Subcutaneous adipose tissue (tissue), 4 donors: ENCODE measurements around the gene GBE1. TPM values are rescaled to one million over a fixed set of nuclear protein-coding genes. Genes with fewer than 3 reads are reported as not detected.

Experiments
- total RNA-seq, 4 donors: library from RNA; depleted of rRNA; stranded (reverse); fragments of >200 nt; gene quantifications; one replicate each; pipeline ENCODE4 v1.1.0, GENCODE V29; 2016
- TF ChIP-seq, protein P1 (sequence below): fragments of 450-650 bp; IDR thresholded peaks from one replicate; pipeline ENCODE4 v1.5.1; 2016; ENCODE audit warnings: low read depth, mild to moderate bottlenecking, control low read depth, antibody characterized with exemption, moderate library complexity

GBE1 gene
- total RNA-seq, 4 donors from 2014 or later, result 134 to 224 (median 199) TPM

DNA sequence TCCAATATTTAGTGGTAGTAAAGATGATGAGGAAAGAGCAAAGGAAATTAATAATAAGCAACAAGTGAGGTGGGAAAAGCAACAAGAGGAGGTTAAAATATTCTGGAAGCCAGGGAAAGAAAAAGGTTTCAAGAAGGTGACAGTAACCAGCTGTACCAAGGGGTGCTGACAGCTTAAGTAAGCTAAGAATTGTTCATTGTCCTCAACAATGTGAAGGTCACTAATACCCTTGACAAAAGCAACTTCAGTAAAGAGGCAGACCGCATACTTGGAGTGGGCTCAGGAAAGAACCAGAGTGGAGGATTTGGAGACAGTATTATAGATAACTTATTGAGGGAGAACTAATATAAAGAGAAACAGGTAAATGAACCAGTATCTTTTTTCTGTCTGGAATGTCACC, 116.2 kb downstream of the GBE1 start:
- TF ChIP-seq, protein P1, sequence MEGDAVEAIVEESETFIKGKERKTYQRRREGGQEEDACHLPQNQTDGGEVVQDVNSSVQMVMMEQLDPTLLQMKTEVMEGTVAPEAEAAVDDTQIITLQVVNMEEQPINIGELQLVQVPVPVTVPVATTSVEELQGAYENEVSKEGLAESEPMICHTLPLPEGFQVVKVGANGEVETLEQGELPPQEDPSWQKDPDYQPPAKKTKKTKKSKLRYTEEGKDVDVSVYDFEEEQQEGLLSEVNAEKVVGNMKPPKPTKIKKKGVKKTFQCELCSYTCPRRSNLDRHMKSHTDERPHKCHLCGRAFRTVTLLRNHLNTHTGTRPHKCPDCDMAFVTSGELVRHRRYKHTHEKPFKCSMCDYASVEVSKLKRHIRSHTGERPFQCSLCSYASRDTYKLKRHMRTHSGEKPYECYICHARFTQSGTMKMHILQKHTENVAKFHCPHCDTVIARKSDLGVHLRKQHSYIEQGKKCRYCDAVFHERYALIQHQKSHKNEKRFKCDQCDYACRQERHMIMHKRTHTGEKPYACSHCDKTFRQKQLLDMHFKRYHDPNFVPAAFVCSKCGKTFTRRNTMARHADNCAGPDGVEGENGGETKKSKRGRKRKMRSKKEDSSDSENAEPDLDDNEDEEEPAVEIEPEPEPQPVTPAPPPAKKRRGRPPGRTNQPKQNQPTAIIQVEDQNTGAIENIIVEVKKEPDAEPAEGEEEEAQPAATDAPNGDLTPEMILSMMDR, result no peak

DNA sequence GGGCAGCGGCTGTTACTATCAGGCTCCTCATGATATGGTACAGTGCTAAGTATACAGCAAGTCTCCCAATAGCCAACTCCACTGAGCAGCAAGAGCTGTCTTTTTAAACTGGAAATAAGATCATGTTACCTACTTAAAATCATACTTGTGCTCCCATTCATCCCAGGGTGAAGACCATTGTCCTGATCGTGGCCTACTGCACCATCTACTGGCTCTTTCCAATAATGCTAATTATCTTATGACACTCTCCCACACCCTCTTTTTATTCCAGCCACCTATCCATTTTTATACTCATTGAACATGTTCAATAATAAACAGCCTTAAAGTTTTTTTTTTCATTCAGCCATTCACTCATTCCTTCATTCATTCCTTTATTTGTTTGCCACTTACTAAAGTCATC, 117.7 kb downstream of the GBE1 start:
- TF ChIP-seq, protein P1, result no peak

DNA sequence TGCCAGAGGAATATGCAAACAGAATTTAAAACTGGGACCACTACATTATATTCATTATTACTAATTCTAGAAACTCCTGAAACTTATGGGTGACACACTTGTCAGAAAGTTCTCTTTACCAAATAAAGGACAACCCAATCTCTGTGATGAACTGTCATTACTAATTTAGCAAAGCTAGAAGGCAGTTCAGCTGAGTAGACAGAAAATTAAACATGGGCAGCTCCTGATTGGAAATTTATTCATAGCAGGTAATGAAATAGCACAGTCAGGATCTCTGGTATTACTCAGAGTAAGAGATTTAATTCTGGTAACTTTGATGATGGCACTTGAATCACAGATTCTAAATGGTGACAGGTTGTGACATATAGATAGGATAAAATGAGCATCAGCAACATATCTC, 123.0 kb downstream of the GBE1 start:
- TF ChIP-seq, protein P1, result no peak

DNA sequence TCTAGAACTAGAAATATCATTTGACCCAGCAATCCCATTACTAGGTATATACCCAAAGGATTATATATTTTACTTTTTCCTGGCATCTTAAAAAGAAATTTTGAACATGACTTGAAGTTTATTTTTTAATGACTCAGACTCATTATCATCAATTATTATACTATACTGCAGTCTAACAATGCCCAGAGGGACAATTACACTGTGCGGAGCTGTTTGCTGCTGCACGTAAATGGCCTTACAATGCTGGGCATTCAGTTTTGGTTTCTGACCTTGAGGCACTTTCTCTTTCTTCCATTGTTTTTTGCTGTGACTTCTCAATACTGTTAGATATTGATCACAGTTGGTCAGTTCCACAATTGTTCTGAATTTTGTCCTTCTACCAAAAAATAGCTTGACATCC, 128.8 kb downstream of the GBE1 start:
- TF ChIP-seq, protein P1, result no peak

DNA sequence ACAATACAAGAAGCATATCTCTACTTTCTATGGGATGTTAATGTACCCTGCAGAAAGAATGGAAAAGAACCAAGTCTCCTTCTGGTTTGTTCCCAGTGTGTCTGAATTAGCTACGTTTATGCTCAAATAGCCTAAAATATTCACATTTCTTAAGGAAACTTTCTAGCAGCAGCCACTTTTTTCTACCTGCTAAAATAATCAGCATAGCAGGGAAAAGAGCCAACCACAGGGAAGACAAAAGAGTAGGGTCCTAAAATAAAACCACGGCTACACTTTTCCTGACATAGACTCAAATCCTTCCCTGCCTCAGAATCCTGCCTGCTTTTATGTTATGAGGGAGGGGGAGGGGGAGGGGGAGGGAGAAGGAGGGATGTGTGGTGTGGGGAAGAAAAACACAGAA, 136.7 kb downstream of the GBE1 start:
- TF ChIP-seq, protein P1, result no peak

DNA sequence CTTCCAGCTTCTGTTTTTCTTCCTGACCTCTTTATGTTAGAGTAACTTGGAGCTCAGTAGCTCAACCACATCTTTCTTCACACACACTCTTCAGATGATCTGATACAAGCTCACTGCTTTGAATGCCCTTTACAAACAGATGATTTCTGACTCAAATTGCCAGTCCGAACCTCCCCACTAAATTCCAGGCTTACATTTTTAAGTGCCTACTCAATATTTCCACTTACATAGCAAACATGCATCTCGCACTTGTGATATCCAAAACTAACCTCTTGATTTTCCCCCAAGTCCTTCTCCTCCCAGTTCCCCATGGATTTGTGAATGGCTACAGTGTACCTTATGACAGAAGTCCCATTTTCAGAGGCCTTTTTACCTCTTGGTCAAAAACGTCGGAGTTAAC, 139.1 kb downstream of the GBE1 start:
- TF ChIP-seq, protein P1, result no peak

DNA sequence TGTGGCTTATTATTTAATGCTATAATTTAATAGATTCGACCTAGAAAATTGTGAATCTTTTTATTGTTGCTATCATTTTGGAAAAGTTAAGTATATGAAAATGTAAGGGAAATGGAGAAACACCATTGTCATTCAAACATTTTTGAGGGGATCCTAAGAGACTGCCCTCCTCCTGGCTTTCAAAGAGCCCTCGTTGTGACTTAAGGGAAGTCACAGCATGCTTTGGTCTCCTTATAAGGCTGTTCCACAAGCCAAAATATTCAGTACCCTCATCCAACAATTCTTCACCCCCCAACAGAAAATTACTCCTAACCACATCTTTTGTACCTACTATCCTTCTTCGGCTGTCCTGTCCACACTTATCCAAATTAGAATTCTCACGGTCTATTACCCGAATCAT, 140.2 kb downstream of the GBE1 start:
- TF ChIP-seq, protein P1, result no peak
